ENCODE results near the gene FAM107B.

Gene FAM107B

DNA sequence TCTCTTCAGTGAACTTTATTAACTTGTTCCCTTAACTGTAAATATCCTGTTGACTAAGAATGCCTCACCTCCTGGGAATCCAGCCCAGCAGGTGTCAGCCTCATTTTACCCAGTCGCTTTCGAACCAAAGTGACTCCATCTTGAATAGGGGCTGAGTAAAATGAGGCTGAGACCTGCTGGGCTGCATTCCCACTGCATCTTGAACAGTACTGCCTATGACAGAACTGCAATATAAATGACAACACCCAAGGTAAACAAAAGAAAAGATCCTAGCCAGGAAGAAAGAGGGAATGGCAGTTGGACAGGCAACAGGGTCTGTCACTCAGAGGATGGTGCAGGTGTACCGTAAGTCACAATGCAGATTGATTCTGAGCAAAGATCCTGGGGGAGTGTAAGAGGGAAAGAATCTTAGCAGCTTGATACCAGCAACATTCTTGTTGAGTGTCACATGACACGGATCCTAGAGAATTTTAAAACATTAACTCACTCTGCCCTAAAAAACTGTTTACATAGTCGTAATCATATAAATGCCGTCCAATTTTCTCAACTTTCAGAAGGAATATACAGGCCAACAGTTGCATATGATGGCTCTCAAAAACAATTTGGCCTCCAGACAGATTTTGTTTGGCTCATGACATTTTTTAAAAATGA is 4.4 kb upstream of the FAM107B start:
- 90 to 94% methylated on average over 3 to 5 of the region's 6 CpGs for WGBS, 2 experiments (ENCODE audit: insufficient coverage in 2 of 2)
- Histone ChIP-seq H3K4me3 (ENCODE audit: extremely low read depth, insufficient read depth, low read length, poor library complexity, severe bottlenecking) (no peak overlapping the region), H3K27ac (ENCODE audit: low read depth, low read length, severe bottlenecking) (no peak overlapping the region), H3K9me3 (ENCODE audit: control insufficient read depth, low read length) (no peaks in the 10 kb centered on the region), H3K4me1 (ENCODE audit: control insufficient read depth, insufficient read depth, low read length, poor library complexity, severe bottlenecking) (peaks cover 21% of the 10 kb centered on the region), H3K36me3 (ENCODE audit: control insufficient read depth, insufficient read depth, low read length) (no peaks in the 10 kb centered on the region)

DNA sequence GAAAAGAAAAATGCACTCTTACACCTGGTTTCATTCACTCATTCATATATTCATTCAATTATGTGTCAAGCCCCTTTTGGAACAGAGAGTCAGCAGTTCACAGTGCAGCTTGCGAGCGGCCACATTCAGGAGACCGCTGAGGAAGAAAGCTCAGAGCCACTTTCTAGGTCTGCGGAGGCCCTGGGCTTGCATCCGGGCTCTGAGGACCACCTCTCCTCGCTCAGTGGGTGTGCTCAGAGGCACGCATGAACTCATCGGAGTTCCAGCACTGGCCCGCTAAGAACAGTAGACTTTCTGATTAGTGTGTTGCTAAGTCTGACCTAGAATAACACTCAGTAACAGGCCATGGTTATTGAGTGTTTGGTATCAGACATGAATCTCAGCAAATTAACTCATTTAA is 1.8 kb upstream of the FAM107B start:
- Histone ChIP-seq H3K4me1 (ENCODE audit: control insufficient read depth, insufficient read depth, low read length, poor library complexity, severe bottlenecking) (peaks cover 13% of the 10 kb centered on the region), H3K27ac (ENCODE audit: low read depth, low read length, severe bottlenecking) (no peak overlapping the region), H3K4me3 (ENCODE audit: extremely low read depth, insufficient read depth, low read length, poor library complexity, severe bottlenecking) (no peak overlapping the region), H3K36me3 (ENCODE audit: control insufficient read depth, insufficient read depth, low read length) (no peaks in the 10 kb centered on the region), H3K9me3 (ENCODE audit: control insufficient read depth, low read length) (no peaks in the 10 kb centered on the region)
- WGBS, 2 experiments (ENCODE audit: insufficient coverage in 2 of 2), result 83 to 93% methylated on average over 3 to 9 of the region's 9 CpGs

DNA sequence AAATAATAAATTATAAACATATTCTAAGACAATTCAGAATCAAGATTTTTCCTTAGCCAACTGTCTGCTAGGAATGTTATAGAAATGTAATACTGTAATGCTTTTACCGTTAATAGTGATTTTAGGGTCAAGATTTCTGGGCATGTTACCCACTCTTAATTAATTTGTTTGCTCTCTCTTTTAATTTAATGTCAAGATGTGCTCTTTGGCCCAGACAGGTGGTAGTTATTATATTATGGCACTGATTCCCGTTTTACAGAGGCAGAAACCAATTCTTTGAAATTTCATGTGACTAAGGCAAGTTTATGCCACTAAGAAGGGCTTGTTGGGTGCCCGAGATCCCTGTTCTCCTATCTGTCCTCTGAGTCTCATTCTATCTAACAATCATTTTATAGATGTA is 959 bp upstream of the FAM107B start:
- peaks cover 10% of the 10 kb centered on the region for H3K4me1 ChIP-seq (ENCODE audit: control insufficient read depth, insufficient read depth, low read length, poor library complexity, severe bottlenecking)
- H3K9me3 ChIP-seq (ENCODE audit: control insufficient read depth, low read length), result no peaks in the 10 kb centered on the region
- H3K36me3 ChIP-seq (ENCODE audit: control insufficient read depth, insufficient read depth, low read length), result no peaks in the 10 kb centered on the region
- H3K4me3 ChIP-seq (ENCODE audit: extremely low read depth, insufficient read depth, low read length, poor library complexity, severe bottlenecking), result no peak overlapping the region
- 80% methylated on average over 1 of the region's 3 CpGs; no CpG with 5 or more reads in 1 of the 2 experiments for WGBS, 2 experiments (ENCODE audit: insufficient coverage in 2 of 2)
- no peak overlapping the region for H3K27ac ChIP-seq (ENCODE audit: low read depth, low read length, severe bottlenecking)

DNA sequence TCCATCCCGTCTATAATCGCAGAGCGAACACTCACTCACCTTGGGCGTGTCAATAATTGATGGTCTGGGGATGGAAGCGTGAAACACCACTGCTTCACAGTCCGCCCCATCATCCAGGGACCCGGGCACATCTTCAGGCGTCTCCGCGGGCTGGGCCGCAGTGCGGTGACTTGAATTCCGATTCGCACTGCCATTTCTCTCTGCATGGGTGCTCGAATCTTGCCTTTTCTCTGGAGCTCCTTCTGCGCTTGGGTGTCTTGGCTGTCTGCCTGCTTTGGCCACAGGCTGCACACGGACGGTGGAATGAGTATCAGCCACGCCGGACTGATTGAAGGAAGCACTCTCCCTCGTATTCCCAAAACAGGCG is 500 bp downstream of the FAM107B start:
- H3K27ac ChIP-seq (ENCODE audit: low read depth, low read length, severe bottlenecking), result no peak overlapping the region
- WGBS, 2 experiments (ENCODE audit: insufficient coverage in 2 of 2), result 94 to 96% methylated on average over 20 to 22 of the region's 22 CpGs
- H3K36me3 ChIP-seq (ENCODE audit: control insufficient read depth, insufficient read depth, low read length), result no peaks in the 10 kb centered on the region
- no peak overlapping the region for H3K4me3 ChIP-seq (ENCODE audit: extremely low read depth, insufficient read depth, low read length, poor library complexity, severe bottlenecking)
- H3K4me1 ChIP-seq (ENCODE audit: control insufficient read depth, insufficient read depth, low read length, poor library complexity, severe bottlenecking), result peaks cover 8% of the 10 kb centered on the region
- no peaks in the 10 kb centered on the region for H3K9me3 ChIP-seq (ENCODE audit: control insufficient read depth, low read length)

DNA sequence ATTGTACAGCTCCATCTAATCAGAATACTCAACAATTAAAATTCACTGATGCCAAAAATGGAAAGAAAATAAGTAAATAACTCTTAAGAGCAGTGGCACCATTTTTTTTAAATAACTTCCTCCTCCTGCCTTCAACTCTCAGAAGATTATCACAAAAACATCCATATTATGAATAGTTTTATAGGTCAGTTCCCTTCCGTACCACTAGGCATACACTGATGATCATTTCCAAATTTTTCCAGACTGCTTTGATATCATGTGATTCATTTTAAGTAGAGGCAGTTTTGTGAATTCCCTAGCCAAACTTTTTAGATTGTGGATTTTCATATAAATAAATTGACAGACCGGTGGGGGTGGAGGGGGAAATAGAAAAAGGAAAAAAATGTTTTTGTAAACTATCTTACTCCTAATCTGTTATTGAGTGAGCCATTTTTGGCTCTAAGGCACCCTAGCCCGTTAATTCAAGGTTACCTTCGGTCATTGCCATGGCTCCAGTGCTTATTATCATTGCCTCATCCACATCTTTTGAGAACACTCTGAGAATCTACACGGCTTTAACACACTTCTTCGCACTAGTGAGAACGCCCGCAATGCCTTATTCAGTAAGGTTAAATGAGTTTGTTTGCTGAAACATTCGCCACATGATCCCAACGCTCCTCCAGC is 1.0 kb downstream of the FAM107B start:
- no peaks in the 10 kb centered on the region for H3K36me3 ChIP-seq (ENCODE audit: control insufficient read depth, insufficient read depth, low read length)
- H3K9me3 ChIP-seq (ENCODE audit: control insufficient read depth, low read length), result no peaks in the 10 kb centered on the region
- 98 to 100% methylated on average over 3 to 6 of the region's 10 CpGs for WGBS, 2 experiments (ENCODE audit: insufficient coverage in 2 of 2)
- H3K27ac ChIP-seq (ENCODE audit: low read depth, low read length, severe bottlenecking), result no peak overlapping the region
- H3K4me1 ChIP-seq (ENCODE audit: control insufficient read depth, insufficient read depth, low read length, poor library complexity, severe bottlenecking), result peaks cover 3% of the 10 kb centered on the region
- H3K4me3 ChIP-seq (ENCODE audit: extremely low read depth, insufficient read depth, low read length, poor library complexity, severe bottlenecking), result no peak overlapping the region

DNA sequence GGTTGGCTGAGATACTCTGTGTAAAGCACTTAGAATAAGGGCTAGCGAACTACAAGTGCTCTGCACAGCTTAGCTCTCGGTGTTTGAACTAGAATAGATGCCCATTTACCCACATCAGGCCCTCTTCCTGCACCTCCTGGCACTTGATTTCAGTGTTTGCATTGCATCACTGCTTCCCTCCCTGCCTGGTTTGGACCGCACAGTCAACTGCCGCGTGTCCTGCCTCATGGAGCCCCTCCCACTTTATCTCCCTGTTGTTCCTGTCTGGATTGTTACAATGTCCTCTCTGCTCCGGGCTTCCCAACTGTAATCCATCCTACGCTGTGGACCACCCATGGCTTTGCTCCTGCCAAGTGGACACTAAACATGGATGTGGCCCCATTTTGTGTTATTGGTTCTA is 2.3 kb downstream of the FAM107B start:
- Histone ChIP-seq H3K4me1 (ENCODE audit: control insufficient read depth, insufficient read depth, low read length, poor library complexity, severe bottlenecking) (no peaks in the 10 kb centered on the region), H3K27ac (ENCODE audit: low read depth, low read length, severe bottlenecking) (no peak overlapping the region), H3K36me3 (ENCODE audit: control insufficient read depth, insufficient read depth, low read length) (no peaks in the 10 kb centered on the region), H3K9me3 (ENCODE audit: control insufficient read depth, low read length) (no peaks in the 10 kb centered on the region), H3K4me3 (ENCODE audit: extremely low read depth, insufficient read depth, low read length, poor library complexity, severe bottlenecking) (no peak overlapping the region)
- 91 to 94% methylated on average over 7 of the region's 7 CpGs for WGBS, 2 experiments (ENCODE audit: insufficient coverage in 2 of 2)

DNA sequence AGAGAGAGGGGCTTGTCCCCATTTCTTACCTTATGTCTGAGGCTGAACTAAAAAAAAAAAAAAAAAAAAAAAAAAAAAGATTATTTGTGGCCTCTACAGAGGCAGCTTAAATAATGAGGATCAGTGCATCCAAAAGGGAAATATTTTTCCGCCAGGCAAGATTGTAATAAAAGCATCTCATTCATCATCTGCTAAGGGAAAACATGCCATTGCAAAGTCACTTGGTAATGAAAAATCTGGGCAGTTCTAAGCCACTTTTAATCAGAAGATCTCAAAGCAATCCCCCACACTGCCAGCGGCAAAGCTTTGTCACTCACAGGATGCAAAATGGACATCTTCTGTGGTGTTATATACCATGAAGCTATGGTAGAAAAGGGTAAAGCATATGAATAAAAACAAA is 3.8 kb downstream of the FAM107B start:
- WGBS, 2 experiments (ENCODE audit: insufficient coverage in 2 of 2), result no CpG with 5 or more reads among the region's 2 CpGs
- Histone ChIP-seq H3K4me1 (ENCODE audit: control insufficient read depth, insufficient read depth, low read length, poor library complexity, severe bottlenecking) (no peaks in the 10 kb centered on the region), H3K36me3 (ENCODE audit: control insufficient read depth, insufficient read depth, low read length) (no peaks in the 10 kb centered on the region), H3K9me3 (ENCODE audit: control insufficient read depth, low read length) (no peaks in the 10 kb centered on the region), H3K27ac (ENCODE audit: low read depth, low read length, severe bottlenecking) (no peak overlapping the region), H3K4me3 (ENCODE audit: extremely low read depth, insufficient read depth, low read length, poor library complexity, severe bottlenecking) (no peak overlapping the region)

DNA sequence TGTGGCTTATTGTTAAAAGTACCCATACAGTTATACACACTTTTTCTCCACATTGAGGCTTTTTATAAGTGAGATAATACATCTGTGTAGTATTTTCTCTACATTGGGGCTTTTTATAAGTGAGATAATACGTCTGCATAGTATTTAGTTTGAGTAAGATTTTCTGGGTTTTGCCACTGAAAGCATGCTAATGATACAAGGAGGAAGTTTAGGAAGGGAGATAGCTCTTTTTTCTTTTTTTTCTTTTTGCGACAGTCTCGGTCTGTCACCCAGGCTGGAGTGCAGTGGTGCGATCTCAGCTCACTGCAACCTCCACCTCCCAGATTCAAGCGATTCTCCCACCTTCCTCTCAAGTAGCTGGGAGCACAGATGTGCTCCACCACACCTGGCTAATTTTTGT is 13.3 kb downstream of the FAM107B start:
- WGBS, 2 experiments (ENCODE audit: insufficient coverage in 2 of 2), result 58% methylated on average over 1 of the region's 5 CpGs; no CpG with 5 or more reads in 1 of the 2 experiments
- Histone ChIP-seq H3K4me1 (ENCODE audit: control insufficient read depth, insufficient read depth, low read length, poor library complexity, severe bottlenecking) (no peaks in the 10 kb centered on the region), H3K4me3 (ENCODE audit: extremely low read depth, insufficient read depth, low read length, poor library complexity, severe bottlenecking) (no peak overlapping the region), H3K9me3 (ENCODE audit: control insufficient read depth, low read length) (no peaks in the 10 kb centered on the region), H3K36me3 (ENCODE audit: control insufficient read depth, insufficient read depth, low read length) (no peaks in the 10 kb centered on the region), H3K27ac (ENCODE audit: low read depth, low read length, severe bottlenecking) (no peak overlapping the region)

DNA sequence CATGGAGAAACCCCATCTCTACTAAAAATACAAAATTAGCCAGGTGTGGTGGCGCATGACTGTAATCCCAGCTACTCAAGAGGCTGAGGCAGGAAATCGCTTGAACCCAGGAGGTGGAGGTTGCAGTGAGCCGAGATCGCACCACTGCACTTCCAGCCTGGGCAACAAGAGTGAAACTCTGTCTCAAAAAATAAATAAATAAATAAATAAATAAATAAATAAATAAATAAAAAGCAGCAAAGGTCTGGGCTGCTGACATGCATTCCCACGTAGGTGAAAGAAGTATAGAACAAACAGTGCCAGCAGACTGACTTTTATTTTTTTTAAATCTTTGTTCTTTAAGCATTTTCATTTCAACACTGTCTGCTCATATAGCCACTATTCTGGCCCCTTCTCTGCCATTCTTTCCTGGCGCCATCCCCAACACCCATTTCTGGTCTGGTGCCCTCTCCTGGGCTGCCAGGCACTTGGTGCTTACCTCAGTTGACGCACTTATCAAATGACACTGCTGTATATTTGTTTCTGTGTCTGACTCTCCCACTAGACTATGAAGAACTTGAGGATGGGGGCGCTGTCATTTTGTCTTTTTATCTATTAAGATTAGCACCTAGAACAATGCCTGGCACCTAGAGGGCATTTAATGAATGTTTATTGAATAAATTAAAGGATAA is 15.6 kb downstream of the FAM107B start:
- WGBS, 2 experiments (ENCODE audit: insufficient coverage in 2 of 2), result 100% methylated on average over 1 to 3 of the region's 8 CpGs
- Histone ChIP-seq H3K36me3 (ENCODE audit: control insufficient read depth, insufficient read depth, low read length) (no peaks in the 10 kb centered on the region), H3K4me3 (ENCODE audit: extremely low read depth, insufficient read depth, low read length, poor library complexity, severe bottlenecking) (no peak overlapping the region), H3K4me1 (ENCODE audit: control insufficient read depth, insufficient read depth, low read length, poor library complexity, severe bottlenecking) (no peaks in the 10 kb centered on the region), H3K27ac (ENCODE audit: low read depth, low read length, severe bottlenecking) (no peak overlapping the region), H3K9me3 (ENCODE audit: control insufficient read depth, low read length) (no peaks in the 10 kb centered on the region)

DNA sequence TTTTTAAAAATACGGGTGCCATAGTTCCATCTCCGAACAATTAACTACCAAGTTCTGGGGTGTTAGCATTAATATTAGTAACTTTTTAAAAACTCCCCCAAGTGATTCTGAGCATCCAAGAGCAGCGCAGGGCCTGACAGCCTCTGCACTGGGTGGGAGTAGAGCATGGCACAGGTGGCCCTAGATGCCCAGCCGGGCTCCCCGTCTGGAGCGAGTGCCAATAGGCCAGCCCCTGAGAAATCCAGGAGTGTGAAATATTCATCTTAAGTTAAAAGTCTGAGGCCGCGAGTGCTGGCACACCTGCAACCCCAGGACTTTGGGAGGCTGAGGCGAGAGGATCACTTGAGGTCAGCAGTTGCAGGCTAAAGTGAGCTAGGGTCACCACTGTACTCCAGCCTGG is 16.2 kb downstream of the FAM107B start:
- H3K36me3 ChIP-seq (ENCODE audit: control insufficient read depth, insufficient read depth, low read length), result no peaks in the 10 kb centered on the region
- H3K27ac ChIP-seq (ENCODE audit: low read depth, low read length, severe bottlenecking), result no peak overlapping the region
- no peaks in the 10 kb centered on the region for H3K4me1 ChIP-seq (ENCODE audit: control insufficient read depth, insufficient read depth, low read length, poor library complexity, severe bottlenecking)
- no peaks in the 10 kb centered on the region for H3K9me3 ChIP-seq (ENCODE audit: control insufficient read depth, low read length)
- WGBS, 2 experiments (ENCODE audit: insufficient coverage in 2 of 2), result 89 to 98% methylated on average over 6 of the region's 9 CpGs
- no peak overlapping the region for H3K4me3 ChIP-seq (ENCODE audit: extremely low read depth, insufficient read depth, low read length, poor library complexity, severe bottlenecking)

DNA sequence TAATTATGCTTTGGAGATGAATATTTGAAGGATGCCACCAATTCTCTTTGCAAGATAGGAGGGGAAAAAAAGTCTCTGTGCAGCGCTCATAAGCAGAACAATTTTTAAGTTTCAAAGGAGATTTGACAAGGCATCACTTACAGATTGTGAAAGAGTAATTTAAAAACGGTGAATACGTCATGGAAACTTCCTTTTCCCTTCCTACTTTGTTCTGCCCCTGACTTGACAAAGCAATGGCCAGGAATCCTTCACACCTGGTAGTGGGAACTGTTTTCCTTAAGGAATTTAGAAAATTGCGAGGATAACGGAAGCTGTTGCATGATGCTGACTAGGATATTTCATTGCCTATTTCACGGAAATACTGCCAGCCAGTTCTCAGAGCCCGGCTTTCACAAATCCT is 16.7 kb downstream of the FAM107B start:
- Histone ChIP-seq H3K36me3 (ENCODE audit: control insufficient read depth, insufficient read depth, low read length) (no peaks in the 10 kb centered on the region), H3K4me1 (ENCODE audit: control insufficient read depth, insufficient read depth, low read length, poor library complexity, severe bottlenecking) (no peaks in the 10 kb centered on the region), H3K9me3 (ENCODE audit: control insufficient read depth, low read length) (no peaks in the 10 kb centered on the region), H3K27ac (ENCODE audit: low read depth, low read length, severe bottlenecking) (no peak overlapping the region), H3K4me3 (ENCODE audit: extremely low read depth, insufficient read depth, low read length, poor library complexity, severe bottlenecking) (no peak overlapping the region)
- 88 to 96% methylated on average over 6 of the region's 7 CpGs for WGBS, 2 experiments (ENCODE audit: insufficient coverage in 2 of 2)

Data from mesodermal cell (in vitro differentiated cells).